Measurements from ENCODE around the gene SFXN5.
A peak's percentile ranks its signal among the peaks of the same experiment; 100 is the strongest.

SFXN5 gene

GRCh38 chr2:73075477-73076373 lies 4.2 kb upstream of the SFXN5 start:
- TF ChIP-seq FOXP2 (optimal IDR thresholded peaks at IDR 0.05; ENCODE audit: borderline replicate concordance, extremely low read depth, extremely low read length, insufficient read depth) (no peak), REST (IDR thresholded peaks at IDR 0.05; ENCODE audit: insufficient read depth in 1 of 2, low read depth in 2 of 2, low read length in 2 of 2) (no peak), POLR2AphosphoS5 (IDR thresholded peaks at IDR 0.05; ENCODE audit: low read depth, low read length) (no peak), SIN3A (IDR thresholded peaks at IDR 0.05; ENCODE audit: borderline replicate concordance, insufficient read depth, low read length) (no peak), TAF1 (IDR thresholded peaks at IDR 0.05; ENCODE audit: borderline replicate concordance, insufficient read depth, low read length) (no peak)

GRCh38 chr2:73074110-73075069 lies 2.9 kb upstream of the SFXN5 start:
- no peak for TF ChIP-seq SIN3A (IDR thresholded peaks at IDR 0.05; ENCODE audit: borderline replicate concordance, insufficient read depth, low read length)
- TF ChIP-seq REST (IDR thresholded peaks at IDR 0.05; ENCODE audit: insufficient read depth in 1 of 2, low read depth in 2 of 2, low read length in 2 of 2), result no peak
- no peak for TF ChIP-seq TAF1 (IDR thresholded peaks at IDR 0.05; ENCODE audit: borderline replicate concordance, insufficient read depth, low read length)
- TF ChIP-seq FOXP2 (optimal IDR thresholded peaks at IDR 0.05; ENCODE audit: borderline replicate concordance, extremely low read depth, extremely low read length, insufficient read depth), result no peak
- no peak for TF ChIP-seq POLR2AphosphoS5 (IDR thresholded peaks at IDR 0.05; ENCODE audit: low read depth, low read length)

- TF ChIP-seq TAF1 (IDR thresholded peaks at IDR 0.05; ENCODE audit: borderline replicate concordance, insufficient read depth, low read length) (no peak), REST (IDR thresholded peaks at IDR 0.05; ENCODE audit: insufficient read depth in 1 of 2, low read depth in 2 of 2, low read length in 2 of 2) (no peak), FOXP2 (optimal IDR thresholded peaks at IDR 0.05; ENCODE audit: borderline replicate concordance, extremely low read depth, extremely low read length, insufficient read depth) (no peak), POLR2AphosphoS5 (IDR thresholded peaks at IDR 0.05; ENCODE audit: low read depth, low read length) (no peak), SIN3A (IDR thresholded peaks at IDR 0.05; ENCODE audit: borderline replicate concordance, insufficient read depth, low read length) (no peak)
Observed at GRCh38 chr2:73072416-73072815, 904 bp upstream of the SFXN5 start.

- TF ChIP-seq TAF1 (IDR thresholded peaks at IDR 0.05; ENCODE audit: borderline replicate concordance, insufficient read depth, low read length), result no peak
- no peak for TF ChIP-seq POLR2AphosphoS5 (IDR thresholded peaks at IDR 0.05; ENCODE audit: low read depth, low read length)
- no peak for TF ChIP-seq FOXP2 (optimal IDR thresholded peaks at IDR 0.05; ENCODE audit: borderline replicate concordance, extremely low read depth, extremely low read length, insufficient read depth)
Observed at GRCh38 chr2:73072129-73072395, 550 bp upstream of the SFXN5 start.

GRCh38 chr2:73070643-73071359 lies 711 bp downstream of the SFXN5 start:
- TF ChIP-seq SIN3A (IDR thresholded peaks at IDR 0.05; ENCODE audit: borderline replicate concordance, insufficient read depth, low read length) (no peak), TAF1 (IDR thresholded peaks at IDR 0.05; ENCODE audit: borderline replicate concordance, insufficient read depth, low read length) (no peak; the same call in 1 of the 2 replicates), REST (IDR thresholded peaks at IDR 0.05; ENCODE audit: insufficient read depth in 1 of 2, low read depth in 2 of 2, low read length in 2 of 2) (no peak), FOXP2 (optimal IDR thresholded peaks at IDR 0.05; ENCODE audit: borderline replicate concordance, extremely low read depth, extremely low read length, insufficient read depth) (peak; percentile 12), POLR2AphosphoS5 (IDR thresholded peaks at IDR 0.05; ENCODE audit: low read depth, low read length) (no peak)

Data from PFSK-1 (cell line).